ENCODE results near the gene BIRC2. TPM values are rescaled to one million over a fixed set of nuclear protein-coding genes. Genes with fewer than 3 reads are reported as not detected.

Gene BIRC2
- total RNA-seq, 1 experiment from 2014 or later = 104 TPM

Other genes with a start within 250 kb of the BIRC2 start
- gene YAP1, start 236.8 kb upstream of the BIRC2 start, total RNA-seq (2014; rRNA removed; shearing (Covaris generic)) = 61.6 and 79.6 TPM in 2 replicates
- gene BIRC3, start 29.7 kb upstream of the BIRC2 start, total RNA-seq (2014; rRNA removed; shearing (Covaris generic)) = 5.3 and 8.7 TPM in 2 replicates
- gene TMEM123, start 105.6 kb downstream of the BIRC2 start, total RNA-seq (2014; rRNA removed; shearing (Covaris generic)) = 225 and 258 TPM in 2 replicates
- gene MMP7, start 183.5 kb downstream of the BIRC2 start, total RNA-seq (2014; rRNA removed; shearing (Covaris generic)) = 0.34 and 1.2 TPM in 2 replicates

Data from M059J (cell line).